T-helper 1 cell treated with Interleukin-12 subunit alpha and Interleukin-12 subunit beta and Interleukin-4 antibody, amounts not matched to agents 30 ng/mL and 1 ng/mL, for 36 hours (primary cell): ENCODE measurements around the gene ASAP3. TPM values are rescaled to one million over a fixed set of nuclear protein-coding genes. Genes with fewer than 3 reads are reported as not detected.

Experiments used
- intact Hi-C: fragments of 100-400 bp; cut with micrococcal nuclease; formaldehyde crosslinking; loops from one replicate; pipeline ENCODE4 v1.15.1; 2024
- total RNA-seq: library from RNA; stranded (reverse); gene quantifications from 2 replicates; pipeline ENCODE4 v1.2.3, GENCODE V29; 2022

ASAP3 gene
- total RNA-seq, 1 donor from 2014 or later = 0.22 TPM

GRCh38 chr1:23427550-23427949, 56.4 kb downstream of the ASAP3 start:
- intact Hi-C loops = loop anchor here (10.0 kb wide), 1 partner anchor 97 kb away; no protein-coding TSS in a partner anchor

GRCh38 chr1:23426828-23427227, 57.2 kb downstream of the ASAP3 start:
- intact Hi-C loops = loop anchor here (10.0 kb wide), 1 partner anchor 98 kb away; no protein-coding TSS in a partner anchor

- intact Hi-C loops = loop anchor here (10.0 kb wide), 1 partner anchor 100 kb away; no protein-coding TSS in a partner anchor
These were observed 58.8 kb downstream of the ASAP3 start for GRCh38 chr1:23425193-23425494.

GRCh38 chr1:23424293-23425192, 59.4 kb downstream of the ASAP3 start, which contains the start of gene TCEA3:
TCEA3 (minus strand) TSS chr1:23424748; CDS start chr1:23424633, 115 bp downstream.
- intact Hi-C loops = loop anchor here (5.0 to 10.0 kb wide), 2 partner anchors 82 to 100 kb away; partner anchors contain the start of gene HNRNPR

- intact Hi-C loops = loop anchor here (2.0 to 10.0 kb wide), 3 partner anchors 55 to 101 kb away; partner anchors contain the start of genes HNRNPR and ZNF436
These were observed 60.3 kb downstream of the ASAP3 start for GRCh38 chr1:23423415-23424292.

GRCh38 chr1:23422941-23423340, 61.0 kb downstream of the ASAP3 start:
- intact Hi-C loops = loop anchor here (2.0 to 10.0 kb wide), 3 partner anchors 54 to 102 kb away; partner anchors contain the start of genes HNRNPR and ZNF436

- intact Hi-C loops = loop anchor here (2.0 to 10.0 kb wide), 3 partner anchors 54 to 102 kb away; partner anchors contain the start of genes HNRNPR and ZNF436
These were observed 61.6 kb downstream of the ASAP3 start for GRCh38 chr1:23422241-23422877.

- intact Hi-C loops = loop anchor here (2.0 to 10.0 kb wide), 3 partner anchors 53 to 103 kb away; partner anchors contain the start of genes HNRNPR and ZNF436
These were observed 62.2 kb downstream of the ASAP3 start for GRCh38 chr1:23421753-23422240.

- intact Hi-C loops = loop anchor here (5.0 to 10.0 kb wide), 2 partner anchors 79 to 103 kb away; partner anchors contain the start of gene HNRNPR
These were observed 62.6 kb downstream of the ASAP3 start for GRCh38 chr1:23421343-23421742.

- intact Hi-C loops = loop anchor here (5.0 to 10.0 kb wide), 2 partner anchors 78 to 104 kb away; partner anchors contain the start of gene HNRNPR
These were observed 63.2 kb downstream of the ASAP3 start for GRCh38 chr1:23420778-23421177.

- intact Hi-C loops = no loop called here
These were observed 64.8 kb downstream of the ASAP3 start for GRCh38 chr1:23419180-23419579.

GRCh38 chr1:23417570-23417969, 66.4 kb downstream of the ASAP3 start:
- intact Hi-C loops = no loop called here

GRCh38 chr1:23416964-23417363, 67.0 kb downstream of the ASAP3 start:
- intact Hi-C loops = no loop called here

GRCh38 chr1:23408797-23409290, 75.1 kb downstream of the ASAP3 start:
- intact Hi-C loops = no loop called here

- intact Hi-C loops = no loop called here
These were observed 76.9 kb downstream of the ASAP3 start for GRCh38 chr1:23407016-23407630.

- intact Hi-C loops = no loop called here
These were observed 78.0 kb downstream of the ASAP3 start for GRCh38 chr1:23405946-23406345.

GRCh38 chr1:23403735-23404486, 80.1 kb downstream of the ASAP3 start:
- intact Hi-C loops = loop anchor here (1.0 to 5.0 kb wide), 6 partner anchors 36 to 428 kb away; partner anchors contain the start of gene HNRNPR

GRCh38 chr1:23403355-23403734, 80.6 kb downstream of the ASAP3 start:
- intact Hi-C loops = loop anchor here (5.0 kb wide), 3 partner anchors 86 to 301 kb away; no protein-coding TSS in a partner anchor

GRCh38 chr1:23403038-23403336, 81.0 kb downstream of the ASAP3 start:
- intact Hi-C loops = loop anchor here (5.0 kb wide), 3 partner anchors 86 to 301 kb away; no protein-coding TSS in a partner anchor
